T-helper 2 cell treated with Interferon-gamma antibody and Interleukin-4, amounts not matched to agents 100 ng/mL and 5 ng/mL, for 36 hours (primary cell): ENCODE measurements around the gene NEURL2. TPM values are rescaled to one million over a fixed set of nuclear protein-coding genes. Genes with fewer than 3 reads are reported as not detected.

Experiments
- intact Hi-C: fragments of 100-400 bp; cut with micrococcal nuclease; formaldehyde crosslinking; loops from one replicate; pipeline ENCODE4 v1.15.1; 2023
- total RNA-seq: library from RNA; stranded (reverse); gene quantifications from 2 replicates; pipeline ENCODE4 v1.2.3, GENCODE V29; 2022

The NEURL2 gene
- total RNA-seq, 1 donor from 2014 or later, result 1.4 TPM

- intact Hi-C loops, result no loop called here
Measured at GRCh38 chr20:45848421-45848820, 42.6 kb downstream of the NEURL2 start.

- intact Hi-C loops, result no loop called here
Measured at GRCh38 chr20:45845452-45845851, 45.6 kb downstream of the NEURL2 start.

- intact Hi-C loops, result no loop called here
Measured at GRCh38 chr20:45843506-45843905, 47.5 kb downstream of the NEURL2 start.

- intact Hi-C loops, result no loop called here
Measured at GRCh38 chr20:45842169-45842812, 48.7 kb downstream of the NEURL2 start.

- intact Hi-C loops, result no loop called here
Measured at GRCh38 chr20:45841407-45842129, 49.4 kb downstream of the NEURL2 start.

- intact Hi-C loops, result no loop called here
Measured at GRCh38 chr20:45840700-45841198, 50.3 kb downstream of the NEURL2 start.

Other genes with a start within 250 kb of the NEURL2 start
- not detected in 2 replicates for gene WFDC11, start 221.0 kb downstream of the NEURL2 start, total RNA-seq
- not detected in 2 replicates for gene WFDC13, start 189.2 kb downstream of the NEURL2 start, total RNA-seq
- not detected in 2 replicates for gene WFDC10B, start 186.2 kb downstream of the NEURL2 start, total RNA-seq
- not detected in 2 replicates for gene SPINT4, start 168.9 kb downstream of the NEURL2 start, total RNA-seq
- gene WFDC3, start 99.3 kb downstream of the NEURL2 start, total RNA-seq, result not detected in 2 replicates
- 30.3 and 31.8 TPM in 2 replicates for gene DNTTIP1, start 99.3 kb downstream of the NEURL2 start, total RNA-seq
- gene UBE2C, start 78.6 kb downstream of the NEURL2 start, total RNA-seq, result 181 and 183 TPM in 2 replicates
- 0.36 TPM in 1 of 2 replicates, not detected in the other for gene TNNC2, start 63.9 kb downstream of the NEURL2 start, total RNA-seq
- 1.7 and 1.8 TPM in 2 replicates for gene SNX21, start 57.4 kb downstream of the NEURL2 start, total RNA-seq
- gene ACOT8, start 33.8 kb downstream of the NEURL2 start, total RNA-seq, result 36.6 and 37.1 TPM in 2 replicates
- gene ZSWIM3, start 33.6 kb downstream of the NEURL2 start, total RNA-seq, result 6.4 and 7.1 TPM in 2 replicates
- 9.8 and 10.7 TPM in 2 replicates for gene ZSWIM1, start 10.0 kb downstream of the NEURL2 start, total RNA-seq
- 0.52 and 1.0 TPM in 2 replicates for gene SPATA25, start 3.6 kb downstream of the NEURL2 start, total RNA-seq
- gene CTSA, start 127 bp upstream of the NEURL2 start, total RNA-seq, result 55.1 and 60.4 TPM in 2 replicates
- gene PLTP, start 20.9 kb upstream of the NEURL2 start, total RNA-seq, result 1.5 and 1.8 TPM in 2 replicates
- gene PCIF1, start 43.5 kb upstream of the NEURL2 start, total RNA-seq, result 37.1 and 38.3 TPM in 2 replicates
- 37.6 and 38.7 TPM in 2 replicates for gene ZNF335, start 81.0 kb upstream of the NEURL2 start, total RNA-seq
- not detected in 2 replicates for gene MMP9, start 117.7 kb upstream of the NEURL2 start, total RNA-seq
- 0.70 TPM in 1 of 2 replicates, not detected in the other for gene SLC12A5, start 138.0 kb upstream of the NEURL2 start, total RNA-seq
- gene NCOA5, start 198.8 kb upstream of the NEURL2 start, total RNA-seq, result 40.0 and 40.2 TPM in 2 replicates
- gene CD40, start 227.1 kb upstream of the NEURL2 start, total RNA-seq, result 0.43 and 0.61 TPM in 2 replicates